Esophagus muscularis mucosa (tissue), 4 donors: ENCODE measurements around the gene SLC25A29. TPM values are rescaled to one million over a fixed set of nuclear protein-coding genes. Genes with fewer than 3 reads are reported as not detected.

Experiments
- DNase-seq: peaks from one replicate; pipeline ENCODE4 v3.0.0-alpha.2; 2017; ENCODE audit errors: extremely low spot score
- H3K27ac ChIP-seq, 4 donors: fragments of 200-600 bp; sonication (generic); replicated peaks in 1 of 4; 1 replicate in 3 of 4; 2 replicates in 1 of 4; pipeline ENCODE4 v1.5.1; 2016 to 2019; ENCODE audit warnings: mild to moderate bottlenecking in 1 of 4
- H3K27me3 ChIP-seq, 4 donors: fragments of 200-600 bp; sonication (generic); one replicate each; pipeline versions ENCODE4 v1.5.1 to v1.6.0; 2016 to 2019
- H3K36me3 ChIP-seq, 4 donors: fragments of 200-600 bp; sonication (generic); one replicate each; pipeline ENCODE4 v1.5.1; 2016 to 2019
- H3K4me1 ChIP-seq, 4 donors: fragments of 200-600 bp; sonication (generic); one replicate each; pipeline ENCODE4 v1.5.1; 2016 to 2019
- H3K4me3 ChIP-seq, 4 donors: fragments of 200-600 bp; sonication (generic); 1 replicate in 2 of 4; 2 replicates in 2 of 4; pipeline ENCODE4 v1.5.1; 2016 to 2019; ENCODE audit warnings: mild to moderate bottlenecking in 4 of 4, moderate library complexity in 1 of 4
- H3K9me3 ChIP-seq, 4 donors: fragments of 200-600 bp; sonication (generic); 1 replicate in 3 of 4; 2 replicates in 1 of 4; pipeline ENCODE4 v1.5.1; 2016 to 2019
- EP300 ChIP-seq: sonication (generic); formaldehyde crosslinking; IDR thresholded peaks from one replicate; pipeline ENCODE4 v1.6.1; 2017; ENCODE audit warnings: antibody characterized with exemption
- POLR2A ChIP-seq: fragments of 450-650 bp; IDR thresholded peaks from one replicate; pipeline ENCODE4 v1.6.1; 2017; ENCODE audit warnings: antibody characterized with exemption, moderate library complexity, mild to moderate bottlenecking, low read depth
- POLR2AphosphoS5 ChIP-seq, 2 donors: sonication (generic); formaldehyde crosslinking; IDR thresholded peaks; one replicate each; pipeline ENCODE4 v1.6.1; 2017; ENCODE audit warnings: antibody characterized with exemption in 2 of 2
- WGBS: methylation state at CpG from one replicate; pipeline ENCODE4 v1.1.5; 2018; 5-methylcytosine and 5-hydroxymethylcytosine counted together
- intact Hi-C: fragments of 100-400 bp; cut with DNase I; formaldehyde crosslinking; loops from one replicate; pipeline ENCODE4 v1.15.1; 2023
- total RNA-seq, 4 donors: library from RNA; depleted of rRNA; stranded (reverse); fragments of >200 nt; gene quantifications; one replicate each; pipeline versions ENCODE4 v1.1.0 to v1.2.1, GENCODE V29; 2016
- TF ChIP-seq, protein P1 (sequence below), 3 experiments: fragments of 200-600 bp in 2 of 3; fragments of 450-650 bp in 1 of 3; sonication (generic) in 2 of 3; IDR thresholded peaks; one replicate each; pipeline ENCODE4 v1.5.1; 2017 to 2019; ENCODE audit warnings: antibody characterized with exemption in 3 of 3, mild to moderate bottlenecking in 2 of 3, moderate library complexity in 1 of 3

SLC25A29 gene
- total RNA-seq, 4 donors from 2014 or later: 37.4 to 63.0 (median 49.2) TPM

DNA sequence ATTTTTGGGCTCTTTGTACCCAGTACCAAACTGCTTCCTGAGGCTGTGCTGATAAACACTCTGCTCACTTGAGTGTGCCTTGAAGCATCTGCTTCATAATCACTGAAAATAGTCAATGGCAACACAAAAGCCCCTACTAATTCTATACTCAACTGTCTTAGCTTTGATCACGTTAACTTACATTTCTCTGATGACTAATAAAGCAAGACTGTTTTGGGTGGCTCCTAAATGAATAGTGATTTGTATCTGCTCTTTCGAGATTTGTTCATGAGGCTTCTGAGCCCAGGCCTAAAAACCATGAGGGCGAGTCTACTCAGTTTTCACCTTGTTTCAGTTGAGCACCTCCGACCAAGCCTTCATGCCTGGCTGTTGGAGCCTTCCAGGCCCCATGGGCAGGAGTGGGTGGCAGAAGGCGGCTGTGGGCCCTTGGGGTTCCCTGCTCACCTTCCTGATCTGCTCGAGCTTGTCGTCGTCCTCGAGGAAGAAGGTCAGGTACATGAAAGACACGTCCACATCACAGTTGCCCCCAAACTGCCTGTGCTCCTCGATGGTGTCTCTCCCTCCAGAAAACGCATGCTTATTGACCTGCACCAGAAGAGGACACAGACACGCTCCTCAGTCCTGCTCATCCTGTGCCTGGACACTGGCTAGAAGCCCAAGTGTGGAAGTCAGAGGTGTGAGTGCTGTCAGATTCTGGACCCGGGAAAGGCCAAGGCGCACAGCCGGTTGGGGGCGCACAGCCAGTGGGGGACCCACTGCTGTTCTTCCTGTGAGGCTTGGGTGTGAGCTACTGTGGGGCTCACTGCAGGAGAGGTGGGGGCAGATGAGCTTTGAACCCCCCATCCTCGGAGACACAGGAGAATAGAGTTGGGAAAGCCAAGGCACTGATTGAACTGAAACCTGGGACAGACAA, 30.6 kb upstream of the SLC25A29 start:
- no peak for DNase-seq
- peaks cover 16 to 87% (median 72%) of the 10 kb centered on the region in 4 donors for H3K36me3 ChIP-seq
- H3K27ac ChIP-seq: no peak overlapping the region
- intact Hi-C loops: no loop called here
- no peak overlapping the region for H3K4me3 ChIP-seq
- peaks cover 14 to 16% (median 15%) of the 10 kb centered on the region in 4 donors for H3K4me1 ChIP-seq
- WGBS: 87% methylated on average over 18 of the region's 18 CpGs
- TF ChIP-seq, protein P1, sequence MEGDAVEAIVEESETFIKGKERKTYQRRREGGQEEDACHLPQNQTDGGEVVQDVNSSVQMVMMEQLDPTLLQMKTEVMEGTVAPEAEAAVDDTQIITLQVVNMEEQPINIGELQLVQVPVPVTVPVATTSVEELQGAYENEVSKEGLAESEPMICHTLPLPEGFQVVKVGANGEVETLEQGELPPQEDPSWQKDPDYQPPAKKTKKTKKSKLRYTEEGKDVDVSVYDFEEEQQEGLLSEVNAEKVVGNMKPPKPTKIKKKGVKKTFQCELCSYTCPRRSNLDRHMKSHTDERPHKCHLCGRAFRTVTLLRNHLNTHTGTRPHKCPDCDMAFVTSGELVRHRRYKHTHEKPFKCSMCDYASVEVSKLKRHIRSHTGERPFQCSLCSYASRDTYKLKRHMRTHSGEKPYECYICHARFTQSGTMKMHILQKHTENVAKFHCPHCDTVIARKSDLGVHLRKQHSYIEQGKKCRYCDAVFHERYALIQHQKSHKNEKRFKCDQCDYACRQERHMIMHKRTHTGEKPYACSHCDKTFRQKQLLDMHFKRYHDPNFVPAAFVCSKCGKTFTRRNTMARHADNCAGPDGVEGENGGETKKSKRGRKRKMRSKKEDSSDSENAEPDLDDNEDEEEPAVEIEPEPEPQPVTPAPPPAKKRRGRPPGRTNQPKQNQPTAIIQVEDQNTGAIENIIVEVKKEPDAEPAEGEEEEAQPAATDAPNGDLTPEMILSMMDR (IDR thresholded peaks at IDR 0.05): no peak
- TF ChIP-seq POLR2AphosphoS5 (IDR thresholded peaks at IDR 0.05) (no peak), EP300 (no peak), POLR2A (no peak)
- H3K9me3 ChIP-seq: no peaks in the 10 kb centered on the region
- H3K27me3 ChIP-seq: no peaks in the 10 kb centered on the region

DNA sequence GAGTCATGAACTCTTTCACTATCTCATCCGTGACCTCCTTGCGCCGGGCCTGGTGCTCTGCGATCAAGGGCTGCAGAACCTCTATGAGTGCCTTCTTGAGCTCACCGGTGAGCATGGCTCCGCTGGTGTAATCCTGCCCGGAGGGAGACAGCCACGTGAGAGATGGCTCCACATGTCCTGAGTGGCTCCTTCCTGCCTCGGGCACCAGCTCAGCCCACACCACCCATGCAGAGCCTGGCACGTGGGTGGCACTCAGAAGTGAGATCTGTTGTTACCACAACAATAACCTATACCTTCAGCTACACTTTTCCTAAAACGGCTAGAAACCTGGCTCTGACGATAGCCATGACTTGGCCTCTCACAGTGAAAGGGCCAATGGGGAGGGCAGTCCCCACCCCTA, 28.7 kb upstream of the SLC25A29 start:
- WGBS: 86% methylated on average over 10 of the region's 12 CpGs
- Histone ChIP-seq H3K27ac (no peak overlapping the region), H3K36me3 (peaks cover 16 to 73% (median 64%) of the 10 kb centered on the region in 4 donors), H3K4me3 (no peak overlapping the region), H3K4me1 (no peaks in the 10 kb centered on the region), H3K9me3 (no peaks in the 10 kb centered on the region), H3K27me3 (no peaks in the 10 kb centered on the region)
- TF ChIP-seq, protein P1 (IDR thresholded peaks at IDR 0.05): no peak
- TF ChIP-seq EP300: no peak
- TF ChIP-seq POLR2AphosphoS5 (IDR thresholded peaks at IDR 0.05): no peak
- TF ChIP-seq POLR2A: no peak
- intact Hi-C loops: no loop called here
- peak; percentile 89 for DNase-seq

DNA sequence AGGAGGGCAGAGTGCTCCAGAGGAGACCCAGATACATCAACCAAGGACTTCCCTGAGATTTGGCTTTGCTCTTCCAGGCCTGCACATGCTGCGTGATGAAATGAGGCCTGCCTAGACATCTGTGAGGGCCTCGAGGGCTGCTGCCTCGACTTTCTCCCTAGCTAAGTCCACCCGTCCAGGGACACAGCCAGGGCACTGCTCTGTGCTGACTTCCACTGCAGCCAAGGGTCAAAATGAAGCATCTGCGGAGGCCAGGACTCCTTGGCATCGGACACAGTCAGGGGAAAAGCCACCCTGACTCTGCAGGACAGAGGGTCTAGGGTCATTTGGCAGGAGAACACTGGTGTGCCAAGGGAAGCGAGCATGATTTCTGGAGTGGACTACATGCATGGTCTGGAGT, 27.6 kb upstream of the SLC25A29 start:
- H3K4me1 ChIP-seq: no peaks in the 10 kb centered on the region
- no peaks in the 10 kb centered on the region for H3K9me3 ChIP-seq
- intact Hi-C loops: no loop called here
- no peak for DNase-seq
- 75% methylated on average over 5 of the region's 7 CpGs for WGBS
- no peaks in the 10 kb centered on the region for H3K27me3 ChIP-seq
- H3K27ac ChIP-seq: no peak overlapping the region
- TF ChIP-seq, protein P1 (IDR thresholded peaks at IDR 0.05): no peak
- no peak for TF ChIP-seq EP300
- TF ChIP-seq POLR2AphosphoS5 (IDR thresholded peaks at IDR 0.05): no peak
- peaks cover 16 to 66% (median 57%) of the 10 kb centered on the region in 4 donors for H3K36me3 ChIP-seq
- no peak overlapping the region for H3K4me3 ChIP-seq

DNA sequence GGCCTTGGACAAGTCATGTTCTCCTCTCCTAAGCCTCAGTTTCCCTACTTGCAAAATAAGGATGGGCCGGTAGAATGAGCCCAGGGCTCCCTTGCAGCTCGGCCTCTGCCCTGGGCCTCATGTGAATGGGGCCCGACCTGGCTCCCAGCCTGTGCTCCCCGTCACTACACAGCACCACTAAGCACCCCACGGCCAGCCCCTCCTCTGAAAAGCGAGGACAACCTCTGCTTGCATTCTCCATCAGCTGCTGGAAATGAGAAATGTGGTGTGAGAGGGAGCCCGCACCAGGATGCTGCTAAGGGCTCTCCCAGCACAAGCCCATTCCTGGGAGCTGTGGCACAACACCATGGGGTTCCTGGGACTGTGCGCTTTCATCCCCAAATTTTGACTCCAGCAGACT, 27.1 kb upstream of the SLC25A29 start:
- TF ChIP-seq EP300: no peak
- no peak for TF ChIP-seq POLR2A
- TF ChIP-seq, protein P1 (IDR thresholded peaks at IDR 0.05): no peak
- no peak for TF ChIP-seq POLR2AphosphoS5 (IDR thresholded peaks at IDR 0.05)
- H3K9me3 ChIP-seq: no peaks in the 10 kb centered on the region
- peaks cover 16 to 61% (median 53%) of the 10 kb centered on the region in 4 donors for H3K36me3 ChIP-seq
- no peaks in the 10 kb centered on the region for H3K27me3 ChIP-seq
- no CpG with 5 or more reads among the region's 8 CpGs for WGBS
- H3K4me1 ChIP-seq: no peaks in the 10 kb centered on the region
- intact Hi-C loops: no loop called here
- DNase-seq: no peak
- no peak overlapping the region for H3K4me3 ChIP-seq
- no peak overlapping the region for H3K27ac ChIP-seq
